ENCODE data around the gene ZNF75A.
"Not testable (repeated sequence)": the region's sequence is repeated elsewhere in the genome, so short reads cannot be mapped to it uniquely, and the experiment has no call there.

ZNF75A gene

DNA sequence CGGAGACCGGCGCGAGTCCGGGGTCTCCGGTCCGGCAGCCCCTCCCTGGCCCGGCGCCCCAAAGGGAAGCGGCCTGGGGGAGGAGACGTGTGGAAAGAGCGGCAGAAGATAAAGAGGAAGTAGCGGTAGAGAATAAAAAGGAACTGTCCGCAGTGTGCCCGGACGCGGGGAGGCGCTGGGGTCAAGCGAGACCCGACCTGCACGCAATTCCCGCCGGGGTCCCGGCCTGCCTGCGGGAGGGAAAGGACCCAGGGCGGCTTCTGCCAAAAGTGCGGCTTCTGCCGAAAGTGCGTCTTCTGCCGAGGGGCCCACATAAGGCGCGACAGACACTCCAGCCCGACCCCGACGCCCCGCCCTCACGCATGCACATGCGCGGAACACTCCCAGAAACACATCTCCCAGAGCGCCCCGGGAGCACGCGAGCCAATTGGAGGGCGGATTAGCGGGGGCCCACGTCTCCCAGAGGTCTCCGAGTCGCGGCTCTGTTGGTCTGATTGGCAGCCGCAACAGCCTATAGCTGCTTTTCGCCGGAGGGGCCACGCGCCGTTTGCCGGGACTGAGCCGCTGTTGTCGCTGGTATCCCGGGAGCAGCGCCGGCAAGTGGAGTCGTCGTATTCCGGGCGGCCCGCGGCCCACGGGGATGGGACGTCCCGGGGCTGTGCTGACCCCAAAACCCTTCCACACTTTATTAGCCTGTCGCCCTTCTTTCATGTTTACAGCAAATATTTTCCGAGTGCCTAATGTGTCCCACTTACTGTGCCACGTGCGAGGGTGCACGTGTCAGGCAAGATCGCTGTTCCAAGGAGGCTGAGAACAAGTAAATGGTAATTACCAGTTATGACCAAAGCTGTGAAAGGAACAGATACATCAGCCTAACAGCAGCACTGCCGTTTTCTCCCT is 40.9 kb upstream of the ZNF75A start:
- ChIA-PET CTCF (interaction anchor here (0.9 kb wide), 1 partner anchor 22 kb away, joined by 3 read pairs; no protein-coding TSS in a partner anchor), POLR2A (interaction anchor here (1.6 kb wide), 1 partner anchor 19 kb away, joined by 4 read pairs; the partner anchor contains the start of gene ZNF263)

DNA sequence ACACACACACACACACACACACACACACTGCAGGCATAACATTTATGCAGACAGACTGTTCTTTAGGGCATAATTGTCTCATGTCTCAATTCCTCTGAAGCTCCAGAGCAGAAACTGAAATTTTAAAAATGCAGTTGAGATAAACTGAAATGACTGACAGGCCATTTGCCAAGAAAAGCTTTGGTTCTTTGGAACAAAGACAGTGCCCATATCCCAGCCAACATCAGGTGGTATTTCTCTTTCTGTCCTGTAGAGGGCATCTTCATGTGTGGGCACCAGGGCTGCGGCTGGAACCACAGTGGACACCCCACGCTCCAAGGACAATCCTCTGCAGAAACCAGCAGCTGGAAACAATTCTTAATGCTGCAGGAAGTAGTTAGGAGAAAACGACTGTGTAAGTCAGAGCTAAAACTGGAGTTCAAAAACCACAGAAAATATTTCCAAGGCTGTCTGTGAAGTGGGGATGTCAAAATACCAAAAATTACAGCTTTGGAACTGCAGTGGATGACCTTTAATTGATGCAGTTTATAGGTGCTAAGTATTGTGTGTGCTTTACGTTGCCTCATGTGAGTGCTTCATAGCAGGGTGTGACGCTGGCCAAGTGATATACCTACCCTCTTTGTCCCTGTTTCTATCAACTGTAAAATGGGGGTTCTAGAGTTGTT is 38.3 kb upstream of the ZNF75A start:
- ChIA-PET POLR2A (no interaction called here), CTCF (interaction anchor here (0.9 to 2.9 kb wide), 11 partner anchors 10 to 234 kb away, joined by 3 to 11 read pairs (median 4); partner anchors contain the start of genes CLUAP1, TIGD7, ZNF263 and ZNF75A)
- no peak for DNase-seq (ENCODE audit: extremely low spot score)
- TF ChIP-seq, protein P1, sequence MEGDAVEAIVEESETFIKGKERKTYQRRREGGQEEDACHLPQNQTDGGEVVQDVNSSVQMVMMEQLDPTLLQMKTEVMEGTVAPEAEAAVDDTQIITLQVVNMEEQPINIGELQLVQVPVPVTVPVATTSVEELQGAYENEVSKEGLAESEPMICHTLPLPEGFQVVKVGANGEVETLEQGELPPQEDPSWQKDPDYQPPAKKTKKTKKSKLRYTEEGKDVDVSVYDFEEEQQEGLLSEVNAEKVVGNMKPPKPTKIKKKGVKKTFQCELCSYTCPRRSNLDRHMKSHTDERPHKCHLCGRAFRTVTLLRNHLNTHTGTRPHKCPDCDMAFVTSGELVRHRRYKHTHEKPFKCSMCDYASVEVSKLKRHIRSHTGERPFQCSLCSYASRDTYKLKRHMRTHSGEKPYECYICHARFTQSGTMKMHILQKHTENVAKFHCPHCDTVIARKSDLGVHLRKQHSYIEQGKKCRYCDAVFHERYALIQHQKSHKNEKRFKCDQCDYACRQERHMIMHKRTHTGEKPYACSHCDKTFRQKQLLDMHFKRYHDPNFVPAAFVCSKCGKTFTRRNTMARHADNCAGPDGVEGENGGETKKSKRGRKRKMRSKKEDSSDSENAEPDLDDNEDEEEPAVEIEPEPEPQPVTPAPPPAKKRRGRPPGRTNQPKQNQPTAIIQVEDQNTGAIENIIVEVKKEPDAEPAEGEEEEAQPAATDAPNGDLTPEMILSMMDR (IDR thresholded peaks at IDR 0.05; ENCODE audit: control extremely low read depth, extremely low read depth, low read depth, missing control alignments): peak; percentile 32

More for the DNA sequence above, 40.9 kb upstream of the ZNF75A start:
- DNase-seq (ENCODE audit: extremely low spot score): peak; percentile 98
- TF ChIP-seq, protein P1 (IDR thresholded peaks at IDR 0.05; ENCODE audit: control extremely low read depth, extremely low read depth, low read depth, missing control alignments): peak; percentile 39

DNA sequence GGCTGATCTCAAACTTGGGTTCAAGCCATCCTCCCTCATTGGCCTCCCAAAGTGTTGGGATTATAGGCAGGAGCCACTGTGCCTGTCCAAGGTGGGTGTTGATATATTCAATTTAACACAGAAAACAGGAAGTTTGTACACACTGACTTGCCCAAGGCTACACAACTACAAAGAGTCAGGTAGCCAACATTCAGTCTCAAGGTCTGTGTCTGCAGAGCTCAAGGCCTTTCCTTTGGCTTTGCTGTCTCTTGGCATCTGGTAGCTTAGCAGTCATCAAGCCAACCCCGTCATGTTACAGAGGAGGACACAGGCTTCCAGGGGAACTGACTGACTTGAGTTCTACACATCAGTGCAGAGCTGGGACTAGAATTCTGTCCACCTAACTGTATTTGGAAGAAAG is 37.0 kb upstream of the ZNF75A start:
- no peak for DNase-seq (ENCODE audit: extremely low spot score)
- TF ChIP-seq, protein P1 (IDR thresholded peaks at IDR 0.05; ENCODE audit: control extremely low read depth, extremely low read depth, low read depth, missing control alignments): no peak
- CTCF ChIA-PET: interaction anchor here (1.5 to 2.4 kb wide), 3 partner anchors 8 to 233 kb away, joined by 4 to 9 read pairs (median 5); partner anchors contain the start of gene CLUAP1
- POLR2A ChIA-PET: no interaction called here

DNA sequence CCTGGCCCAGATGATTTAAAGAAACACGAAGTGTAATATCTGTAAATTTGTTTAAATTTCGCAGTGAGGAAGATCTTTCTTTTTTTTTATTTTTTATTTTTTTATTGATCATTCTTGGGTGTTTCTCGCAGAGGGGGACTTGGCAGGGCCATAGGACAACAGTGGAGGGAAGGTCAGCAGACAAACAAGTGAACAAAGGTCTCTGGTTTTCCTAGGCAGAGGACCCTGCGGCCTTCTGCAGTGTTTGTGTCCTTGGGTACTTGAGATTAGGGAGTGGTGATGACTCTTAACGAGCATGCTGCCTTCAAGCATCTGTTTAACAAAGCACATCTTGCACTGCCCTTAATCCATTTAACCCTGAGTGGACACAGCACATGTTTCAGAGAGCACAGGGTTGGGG is 34.6 kb upstream of the ZNF75A start:
- CTCF ChIA-PET; DNase-seq (ENCODE audit: extremely low spot score); POLR2A ChIA-PET: not testable (repeated sequence)

DNA sequence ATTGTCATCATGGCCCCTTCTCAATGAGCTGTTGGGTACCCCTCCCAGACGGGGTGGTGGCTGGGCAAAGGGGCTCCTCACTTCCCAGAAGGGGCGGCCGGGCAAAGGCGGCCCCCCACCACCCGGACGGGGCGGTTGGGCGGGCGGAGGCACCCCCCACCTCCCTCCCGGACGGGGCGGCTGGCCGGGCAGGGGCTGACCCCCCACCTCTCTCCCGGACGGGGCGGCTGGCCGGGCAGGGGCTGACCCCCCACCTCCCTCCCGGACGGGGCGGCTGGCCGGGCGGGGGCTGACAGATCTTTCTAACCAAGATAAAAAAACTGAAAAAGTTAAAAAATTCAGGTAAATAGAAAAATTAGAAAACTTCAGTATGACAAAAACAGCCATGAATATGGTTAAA is 34.0 kb upstream of the ZNF75A start:
- DNase-seq (ENCODE audit: extremely low spot score); POLR2A ChIA-PET: not testable (repeated sequence)

DNA sequence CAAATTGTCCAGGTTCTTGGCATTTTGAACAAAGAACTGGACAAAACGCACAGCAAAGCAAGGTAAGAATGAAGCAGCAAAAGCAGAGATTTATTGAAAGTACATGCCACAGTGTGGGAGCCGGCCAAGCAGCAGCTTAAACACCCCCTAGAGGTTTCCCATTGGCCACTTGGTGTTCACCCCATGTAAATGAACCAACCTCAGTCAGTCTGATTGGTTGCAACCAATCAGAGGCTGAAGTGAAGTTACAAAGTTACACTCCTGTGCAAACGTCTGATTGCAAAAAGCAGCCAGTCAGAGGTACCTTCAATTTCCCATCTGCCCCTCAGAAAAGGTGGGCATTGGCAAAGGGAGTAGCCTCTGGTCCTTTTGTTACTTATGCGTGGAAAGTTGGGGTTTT is 30.8 kb upstream of the ZNF75A start:
- no peak for DNase-seq (ENCODE audit: extremely low spot score)
- POLR2A ChIA-PET: interaction anchor here (0.5 kb wide), 1 partner anchor 1490 kb away, joined by 3 read pairs; no protein-coding TSS in a partner anchor
- CTCF ChIA-PET: no interaction called here
- TF ChIP-seq, protein P1 (IDR thresholded peaks at IDR 0.05; ENCODE audit: control extremely low read depth, extremely low read depth, low read depth, missing control alignments): no peak

More for the DNA sequence above, 34.0 kb upstream of the ZNF75A start:
- CTCF ChIA-PET: not testable (repeated sequence)

DNA sequence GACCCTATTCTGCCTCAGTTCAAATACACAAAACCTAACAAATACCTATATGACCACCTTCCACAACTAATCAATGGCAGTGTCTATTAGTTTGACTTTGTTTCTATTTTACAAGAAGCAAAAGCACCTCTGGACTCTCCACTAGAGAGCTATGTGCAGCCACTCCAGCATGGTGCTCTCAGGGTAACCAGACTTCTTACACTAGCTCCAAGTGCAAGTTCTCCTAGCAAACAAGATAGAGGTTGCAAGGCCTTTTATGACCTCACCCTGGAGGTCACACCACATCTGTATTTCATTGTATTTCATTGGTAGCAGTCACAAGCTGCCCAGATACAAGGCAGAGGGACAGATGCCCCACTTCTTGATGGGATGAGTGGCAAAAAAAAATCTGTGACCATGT is 30.4 kb upstream of the ZNF75A start:
- no peak for DNase-seq (ENCODE audit: extremely low spot score)
- CTCF ChIA-PET: no interaction called here
- POLR2A ChIA-PET: interaction anchor here (0.5 kb wide), 1 partner anchor 1489 kb away, joined by 3 read pairs; no protein-coding TSS in a partner anchor
- TF ChIP-seq, protein P1 (IDR thresholded peaks at IDR 0.05; ENCODE audit: control extremely low read depth, extremely low read depth, low read depth, missing control alignments): no peak

All from GM10248 (cell line).